Measurements from ENCODE around the gene LYZL2.
A peak's percentile ranks its signal among the peaks of the same experiment; 100 is the strongest.
"Not testable (repeated sequence)": the region's sequence is repeated elsewhere in the genome, so short reads cannot be mapped to it uniquely, and the experiment has no call there.

LYZL2 gene

DNA sequence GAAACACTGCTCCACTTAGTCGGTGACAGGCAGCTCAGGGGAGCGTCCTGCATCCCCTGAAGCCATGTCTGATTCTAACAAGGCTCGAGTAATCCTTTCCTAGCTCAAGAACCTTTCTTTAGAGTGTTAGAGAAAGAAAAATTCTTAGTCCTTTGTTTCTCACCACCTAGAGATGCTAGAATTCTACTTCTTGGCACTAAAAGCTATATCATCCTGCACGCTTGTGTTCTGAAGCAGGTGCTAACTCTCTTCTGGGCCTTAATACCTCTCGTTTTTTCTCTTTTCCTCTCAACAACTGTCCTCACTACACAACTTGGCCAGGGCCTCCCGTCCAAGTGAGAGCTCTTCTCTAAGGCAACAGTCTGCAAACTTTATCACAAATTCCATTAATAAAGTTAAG, at the start of gene LYZL2:
Gene LYZL2 (minus strand): TSS at position 101 of the 400 bp plus-strand sequence. CDS start 2,838 bp downstream, outside the sequence.
- no peak for DNase-seq

DNA sequence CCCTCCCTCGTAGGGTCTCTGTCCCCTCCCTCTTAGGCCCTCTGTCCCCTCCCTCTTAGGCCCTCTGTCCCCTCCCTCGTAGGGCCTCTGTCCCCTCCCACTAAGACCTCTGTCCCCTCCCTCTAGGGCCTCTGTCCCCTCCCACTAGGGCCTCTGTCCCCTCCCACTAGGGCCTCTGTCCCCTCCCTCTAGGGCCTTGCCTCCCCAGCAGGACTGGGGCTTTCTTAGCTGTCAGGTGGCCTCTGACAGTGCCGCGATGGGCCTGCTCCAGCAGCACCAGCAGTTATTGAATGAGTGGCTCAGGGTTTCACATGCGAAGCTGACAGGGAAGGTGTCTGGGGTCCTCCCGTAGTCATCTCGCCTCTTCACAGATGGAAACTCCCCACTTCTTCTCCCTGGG, 48.1 kb upstream of the LYZL2 start:
- not testable (repeated sequence) for DNase-seq

DNA sequence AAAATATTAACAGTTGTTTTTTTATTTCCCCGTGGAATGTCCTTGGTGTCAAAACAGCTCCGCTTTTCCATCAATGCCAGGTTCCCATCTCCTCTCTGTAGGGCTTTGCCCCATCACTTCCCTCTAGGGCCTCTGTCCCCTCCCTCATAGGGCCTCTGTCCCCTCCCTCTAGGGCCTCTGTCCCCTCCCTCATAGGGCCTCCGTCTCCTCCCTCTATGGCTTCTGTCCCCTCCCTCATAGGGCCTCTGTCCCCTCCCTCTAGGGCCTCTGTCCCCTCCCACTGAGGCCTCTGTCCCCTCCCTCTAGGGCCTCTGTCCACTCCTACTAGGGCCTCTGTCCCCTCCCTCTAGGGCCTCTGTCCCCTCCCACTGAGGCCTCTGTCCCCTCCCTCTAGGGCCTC, 47.6 kb upstream of the LYZL2 start:
- not testable (repeated sequence) for DNase-seq

DNA sequence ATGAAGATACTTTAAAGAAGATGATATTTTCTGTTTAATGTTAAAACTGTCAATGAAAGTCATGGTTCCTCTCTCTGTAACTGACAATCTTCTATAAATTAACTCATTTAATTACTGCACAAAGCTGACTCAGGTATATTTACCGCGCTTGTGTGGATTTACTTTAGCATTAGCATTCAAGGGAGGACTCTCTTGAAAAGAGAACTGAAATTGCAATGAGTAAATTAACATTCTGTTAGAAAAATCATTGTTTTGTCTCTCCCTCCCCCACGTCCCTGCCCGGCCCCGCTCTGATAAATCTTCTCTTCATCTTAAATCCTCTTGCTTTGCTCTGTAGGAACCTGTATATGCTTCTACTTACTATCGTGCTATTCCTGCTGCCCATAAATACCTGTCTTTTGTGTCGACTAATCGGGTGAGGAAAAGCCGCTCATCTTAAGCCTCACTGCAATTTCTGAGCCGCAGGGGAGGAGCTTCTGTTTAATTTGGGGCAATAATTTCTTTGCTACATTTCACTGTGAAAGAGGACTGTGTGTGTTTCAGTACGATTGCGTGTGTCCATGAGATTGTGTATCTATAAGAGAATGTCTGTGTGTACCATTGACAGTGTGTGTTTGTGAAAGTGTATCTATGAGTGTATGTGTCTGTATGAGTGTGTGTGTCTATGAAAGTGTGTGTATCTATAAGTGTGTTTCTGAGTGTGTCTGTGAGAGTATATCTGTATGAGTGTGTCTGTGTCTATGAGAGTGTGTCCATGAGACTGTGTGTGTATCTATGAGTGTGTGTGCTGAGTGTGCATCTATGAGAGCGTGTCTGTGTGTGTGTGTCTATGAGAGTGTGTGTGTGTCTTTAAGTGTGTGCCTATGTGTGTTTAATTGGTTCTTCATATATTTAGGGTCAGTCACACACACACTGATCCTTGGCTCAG, 46.5 kb upstream of the LYZL2 start:
- no peak for DNase-seq

DNA sequence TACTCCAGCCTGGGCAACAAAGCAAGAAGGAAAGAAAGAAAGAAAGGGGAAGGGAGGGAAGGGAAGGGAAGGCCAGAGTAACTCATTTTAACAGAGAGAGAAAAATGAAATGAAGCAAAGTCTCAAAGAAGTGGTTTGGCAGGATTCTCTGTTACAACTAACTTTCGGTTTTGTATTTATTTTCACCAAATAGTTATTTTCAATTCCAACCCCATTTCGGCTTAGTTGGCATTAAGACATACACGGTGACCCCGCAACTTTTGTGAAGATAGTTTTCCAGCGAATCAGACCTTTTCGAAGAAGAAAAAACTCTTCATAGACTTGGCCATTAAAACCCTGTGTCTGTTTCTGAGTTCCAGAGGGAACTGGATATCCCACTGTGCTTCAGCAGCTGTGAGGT, 45.2 kb upstream of the LYZL2 start:
- no peak for DNase-seq

DNA sequence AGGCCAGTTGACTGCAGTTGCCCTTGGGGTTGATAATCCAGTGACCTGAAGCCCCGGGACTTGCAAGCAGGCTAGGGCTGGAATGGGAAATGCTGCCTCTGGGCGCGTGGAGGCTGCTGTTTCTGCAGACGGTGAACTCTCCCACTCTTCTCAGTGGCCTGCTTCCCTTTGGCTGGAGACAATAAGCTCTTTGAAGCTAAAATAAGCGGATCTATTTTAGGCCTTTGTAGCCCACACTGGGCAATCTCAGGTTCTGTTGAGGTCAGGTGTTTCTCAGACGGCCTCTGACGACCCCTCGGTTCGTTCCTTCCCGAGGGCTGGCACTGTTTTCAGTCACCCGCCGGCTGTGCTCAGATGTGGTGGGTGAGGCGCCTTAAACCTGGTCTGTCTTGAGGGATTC, 43.7 kb upstream of the LYZL2 start:
- DNase-seq: not testable (repeated sequence)

DNA sequence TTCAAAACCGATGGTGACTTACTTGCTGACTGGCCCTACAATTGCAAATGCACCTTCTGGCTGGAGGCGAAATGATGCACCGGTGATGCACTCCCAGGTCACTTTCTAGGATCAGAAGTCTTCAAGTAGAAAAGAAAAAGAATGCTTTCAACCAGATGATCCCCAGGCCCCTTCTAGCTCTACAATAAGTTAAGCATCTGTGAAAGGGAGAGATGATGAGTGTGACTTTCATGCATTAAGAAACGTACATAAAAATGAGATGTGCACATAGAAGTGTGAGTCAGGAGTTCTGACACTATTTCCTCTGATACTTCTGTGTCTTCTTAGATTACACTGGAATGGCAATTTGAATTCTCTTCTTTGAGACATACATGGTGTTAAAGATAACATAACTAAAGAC, 42.8 kb upstream of the LYZL2 start:
- not testable (repeated sequence) for DNase-seq

DNA sequence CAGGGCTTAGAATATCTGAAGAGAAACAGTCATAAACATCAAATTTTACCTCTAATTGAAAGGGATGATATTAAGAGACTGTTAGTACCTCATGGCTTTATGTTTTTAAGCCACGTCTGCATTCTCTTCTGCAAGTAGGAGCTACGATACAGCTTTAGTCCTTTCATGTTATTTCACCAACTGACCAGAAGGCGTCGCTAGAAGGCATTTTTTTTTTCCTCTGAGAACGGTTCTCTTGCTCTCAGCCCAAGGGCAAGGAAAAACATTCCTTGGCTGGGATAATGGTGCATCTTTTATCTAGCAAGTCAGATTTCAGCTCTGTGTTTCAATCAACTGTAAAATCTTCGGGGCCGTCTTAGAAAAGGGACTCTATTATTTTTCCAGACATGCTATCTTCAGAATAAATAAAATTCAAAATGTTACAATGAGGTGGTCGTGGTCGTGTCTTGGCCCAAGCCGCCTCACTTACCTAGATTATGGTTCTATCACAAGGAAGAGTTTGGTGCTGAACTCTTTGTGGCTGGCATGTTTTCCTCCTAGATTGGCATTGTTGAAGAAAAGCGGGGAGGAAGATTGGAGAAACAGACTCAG, 41.6 kb upstream of the LYZL2 start:
- peak; percentile 6 to 8 for DNase-seq

DNA sequence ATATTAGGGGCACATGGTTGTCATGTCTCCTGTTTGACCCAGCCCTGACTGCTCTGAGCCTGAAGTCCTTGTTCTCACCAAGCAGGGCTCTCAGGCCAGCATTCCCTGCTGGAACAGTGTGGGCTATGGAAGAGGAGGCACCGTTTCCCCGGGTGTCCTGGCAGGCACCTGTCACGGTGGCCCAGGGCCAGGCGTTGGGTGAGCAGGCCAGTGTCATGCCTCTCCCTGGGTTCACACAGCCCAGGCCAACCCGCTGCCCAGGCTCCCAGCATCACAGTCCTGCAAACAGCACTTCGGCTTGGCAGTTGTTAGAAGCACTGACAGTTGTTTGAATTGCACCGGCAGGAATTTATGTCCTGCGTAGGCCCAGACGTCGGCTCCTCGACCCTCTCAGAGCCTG, 38.4 kb upstream of the LYZL2 start:
- DNase-seq: not testable (repeated sequence)

DNA sequence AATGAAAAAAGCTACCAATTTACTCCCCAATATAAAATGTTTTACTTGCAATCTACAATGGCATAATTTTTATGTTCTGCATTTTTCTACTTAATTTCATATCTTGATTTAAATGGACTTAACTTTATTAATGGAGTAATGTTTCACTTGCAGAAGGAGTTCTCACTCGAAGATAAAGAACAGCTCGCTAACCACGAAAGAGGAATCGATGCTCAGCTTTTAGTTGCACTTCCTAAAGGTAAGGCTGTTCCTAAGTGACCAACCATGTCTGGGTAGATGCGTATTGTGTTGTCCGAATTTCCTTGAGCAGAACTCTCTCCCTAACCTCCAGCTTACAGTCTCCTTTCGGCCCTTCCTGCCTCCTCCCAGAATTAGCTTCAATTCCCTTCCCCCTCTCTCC, 33.9 kb upstream of the LYZL2 start:
- DNase-seq: not testable (repeated sequence)

DNA sequence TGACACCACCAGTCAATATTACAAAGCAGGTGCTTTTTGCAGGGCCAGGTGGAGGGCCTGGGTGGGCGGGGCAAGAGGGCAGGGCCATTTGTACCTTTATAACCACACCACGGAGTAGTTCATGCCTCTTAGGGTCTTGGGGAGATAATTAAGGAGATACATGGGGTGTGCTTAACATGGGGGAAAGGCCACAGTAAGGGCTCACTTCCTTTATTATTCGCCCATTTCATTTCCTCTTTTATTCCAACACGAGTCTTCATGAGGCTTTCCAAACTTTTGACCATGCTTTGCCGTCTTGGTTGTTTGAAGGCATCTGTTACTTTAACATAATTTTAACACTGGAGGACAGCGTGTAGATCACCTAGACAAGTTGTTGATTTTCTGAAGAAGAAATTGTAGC, 33.3 kb upstream of the LYZL2 start:
- DNase-seq: no peak

DNA sequence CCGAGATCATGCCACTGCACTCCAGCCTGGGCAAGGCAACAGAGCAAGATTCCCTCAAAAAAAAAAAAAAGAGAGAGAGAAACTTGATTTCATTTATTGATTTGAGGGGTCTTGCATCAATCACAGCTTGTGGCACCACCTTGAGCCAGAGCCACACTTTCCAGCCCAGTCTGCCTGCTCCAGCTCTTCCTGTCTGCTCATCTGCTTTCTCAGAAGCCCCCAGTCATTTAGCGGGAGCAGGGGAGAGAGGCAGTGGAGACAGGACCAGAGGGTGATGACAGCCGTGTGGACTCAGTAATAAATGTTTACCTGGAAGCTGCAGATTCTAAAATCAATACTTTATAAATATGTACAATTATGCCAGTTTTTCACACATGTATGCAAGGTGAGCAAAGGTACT, 30.8 kb upstream of the LYZL2 start:
- not testable (repeated sequence) for DNase-seq

DNA sequence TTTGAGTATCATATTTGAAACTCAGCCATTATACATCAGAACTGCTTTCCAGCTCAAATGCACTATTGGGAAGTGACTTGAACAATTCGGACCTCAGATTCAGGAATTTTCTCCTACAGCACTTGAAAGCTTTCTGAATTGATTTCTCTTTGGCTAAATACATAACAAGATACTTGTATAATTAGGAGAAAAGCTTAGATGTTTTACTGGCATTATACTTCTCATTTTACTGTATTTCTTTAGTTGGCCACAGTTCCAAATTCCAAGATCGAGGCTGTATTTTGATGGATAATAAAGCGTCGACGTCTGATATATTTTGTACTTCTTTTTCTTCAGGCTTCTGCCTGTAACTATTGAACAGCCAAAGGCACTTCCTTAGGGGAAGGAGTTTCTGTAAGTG, 26.7 kb upstream of the LYZL2 start:
- DNase-seq: no peak

DNA sequence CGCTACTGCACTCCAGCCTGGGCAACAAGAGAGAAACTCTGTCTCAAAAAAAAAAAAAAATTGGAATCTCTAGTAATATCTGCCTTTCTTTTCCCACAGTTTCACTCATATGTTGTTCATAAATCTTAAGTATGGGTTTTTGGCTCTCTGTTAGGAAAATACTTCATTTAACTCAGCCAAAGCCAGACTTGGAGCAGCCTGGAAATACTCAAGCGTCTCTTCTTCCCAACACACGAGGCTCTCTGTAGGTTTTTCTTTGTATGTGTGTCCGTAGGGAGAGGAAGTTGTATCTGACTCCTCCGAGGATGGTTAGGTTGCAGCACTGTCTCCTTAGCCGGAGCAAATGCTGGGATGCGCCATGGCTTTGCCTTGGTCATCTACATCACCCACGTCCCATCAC, 25.4 kb upstream of the LYZL2 start:
- DNase-seq: not testable (repeated sequence)

DNA sequence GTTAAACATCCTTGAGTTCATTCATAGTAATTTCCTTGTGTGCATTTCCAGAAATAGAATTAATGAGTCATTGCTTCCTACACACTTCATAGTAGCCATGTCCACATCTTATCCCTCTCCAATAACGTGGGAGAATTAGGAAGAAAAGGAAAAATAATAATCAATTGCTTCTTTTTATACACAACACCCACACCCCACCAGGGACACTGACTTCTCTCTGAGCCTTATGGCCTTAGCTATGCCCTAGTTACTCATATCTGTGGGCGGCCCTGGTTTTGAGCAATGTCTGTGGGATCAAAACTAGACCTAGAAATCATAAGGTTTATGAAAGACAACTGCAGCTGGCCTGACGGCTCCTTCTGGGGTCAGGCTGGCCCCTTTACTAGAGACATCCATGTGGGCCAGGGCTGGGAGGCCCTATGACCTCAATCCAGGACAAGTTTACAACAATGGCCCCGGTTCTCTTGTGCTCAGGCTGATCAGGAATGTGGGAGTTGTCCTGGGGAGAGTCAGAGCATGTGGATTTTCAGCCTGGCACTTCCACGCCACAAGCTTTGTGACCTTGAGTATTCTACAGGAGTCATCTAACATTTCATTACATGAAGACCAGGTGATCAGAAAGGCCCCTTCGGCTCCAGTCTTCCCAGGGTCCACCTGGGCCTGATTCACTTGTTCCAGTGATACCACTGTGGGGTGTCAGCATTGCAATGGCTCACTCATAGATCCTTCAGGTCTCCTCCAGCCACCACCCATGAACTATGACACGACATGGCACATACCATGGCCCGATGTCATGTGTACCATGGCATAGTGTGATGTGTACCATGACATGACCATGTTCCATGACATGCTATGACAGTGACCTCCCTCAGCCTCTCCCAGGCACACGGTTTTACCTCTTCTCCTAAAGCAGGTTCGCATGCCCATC, 22.2 kb upstream of the LYZL2 start:
- DNase-seq: not testable (repeated sequence)

DNA sequence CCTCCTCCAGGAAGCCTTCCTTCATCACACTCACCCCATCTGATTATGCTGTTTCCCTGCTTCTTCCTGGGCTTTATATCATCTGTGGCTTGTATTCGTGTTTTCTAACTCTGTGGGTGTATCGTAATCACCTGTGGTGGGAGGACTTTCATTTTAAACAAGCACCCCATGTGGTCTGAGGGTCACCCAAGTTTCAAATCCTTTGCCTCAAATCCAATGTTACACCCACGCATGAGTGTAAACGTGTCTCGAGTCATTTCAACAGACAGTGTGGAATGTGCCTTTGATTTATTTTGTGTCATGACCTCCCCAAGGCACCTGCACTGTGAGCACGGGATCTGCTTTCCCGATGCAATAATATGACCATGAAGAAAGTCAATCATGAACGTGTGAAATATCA, 17.5 kb upstream of the LYZL2 start:
- no peak for DNase-seq

DNA sequence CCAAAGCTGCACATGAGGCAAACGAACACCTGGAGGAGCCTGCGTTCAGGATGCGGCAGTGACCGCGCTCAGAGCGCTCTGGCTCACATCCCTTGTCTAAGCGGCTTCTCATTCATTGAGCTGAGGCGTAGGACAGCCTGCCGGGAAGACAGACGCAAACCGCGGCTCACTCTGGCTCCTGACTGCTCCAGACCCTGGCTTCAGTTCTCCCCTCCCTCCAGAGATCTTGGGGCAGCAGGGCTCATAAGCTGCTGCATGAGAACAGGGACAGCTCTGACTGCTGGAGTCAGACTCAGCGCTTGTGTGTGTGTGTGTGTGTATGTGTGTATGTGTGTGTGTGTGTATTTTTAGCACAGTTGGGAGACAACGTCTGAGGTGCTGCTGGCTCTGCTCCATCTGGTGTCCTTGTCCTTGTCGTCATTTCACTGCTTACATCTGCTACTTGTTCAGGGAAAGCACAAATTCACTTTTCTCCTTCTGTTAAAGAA, 15.8 kb upstream of the LYZL2 start:
- DNase-seq: no peak

DNA sequence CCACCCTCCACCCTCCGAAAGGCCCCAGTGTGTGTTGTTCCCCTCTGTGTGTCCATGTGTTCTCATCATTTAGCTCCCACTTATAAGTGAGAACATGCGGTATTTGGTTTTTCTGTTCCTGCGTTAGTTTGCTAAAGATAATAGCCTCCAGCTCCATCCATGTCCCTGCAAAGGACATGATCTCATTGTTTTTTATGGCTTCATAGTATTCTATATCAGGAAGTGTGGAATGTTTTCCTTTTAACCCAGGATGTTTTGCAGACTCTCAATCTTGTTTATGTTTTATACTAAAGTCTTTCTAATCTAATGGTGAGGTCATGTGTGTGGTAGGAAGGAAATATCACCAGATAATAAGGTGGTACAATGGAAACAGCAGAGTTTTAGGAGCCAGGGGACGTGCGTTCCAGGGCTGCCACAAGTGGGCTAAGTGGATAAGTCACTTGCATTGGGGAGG, 14.9 kb upstream of the LYZL2 start:
- not testable (repeated sequence) for DNase-seq

DNA sequence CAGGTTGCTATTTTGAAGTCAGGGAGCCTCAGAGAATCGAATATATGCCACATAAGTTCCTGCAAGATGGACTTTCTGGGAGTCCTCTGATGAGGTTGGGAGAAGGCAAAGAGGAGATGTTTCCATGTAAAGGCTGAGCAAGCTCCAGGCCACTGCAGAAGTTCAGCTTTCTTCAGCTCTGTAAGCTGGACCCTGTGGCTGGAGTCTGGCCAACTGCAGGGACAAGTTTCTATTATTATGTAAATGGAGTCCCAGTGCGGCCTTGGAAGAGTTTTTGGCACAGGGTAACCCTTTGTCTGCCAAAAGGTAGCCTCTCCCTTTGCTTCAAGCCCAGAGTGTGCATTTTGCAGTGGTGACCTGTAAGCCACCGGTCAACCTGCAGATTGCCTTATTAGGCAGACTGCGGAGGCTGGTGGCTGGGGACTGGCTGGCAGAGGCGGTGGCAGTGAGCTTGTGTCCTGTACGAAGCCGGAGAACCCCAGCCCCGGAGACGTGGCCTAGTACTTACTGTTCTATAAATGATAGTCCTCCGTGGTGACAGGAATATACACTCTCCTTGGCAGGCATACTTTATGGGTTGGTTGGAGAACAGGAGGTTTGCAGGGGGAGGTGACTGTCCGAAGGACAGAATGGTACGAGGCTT, 14.1 kb upstream of the LYZL2 start:
- DNase-seq: not testable (repeated sequence)

DNA sequence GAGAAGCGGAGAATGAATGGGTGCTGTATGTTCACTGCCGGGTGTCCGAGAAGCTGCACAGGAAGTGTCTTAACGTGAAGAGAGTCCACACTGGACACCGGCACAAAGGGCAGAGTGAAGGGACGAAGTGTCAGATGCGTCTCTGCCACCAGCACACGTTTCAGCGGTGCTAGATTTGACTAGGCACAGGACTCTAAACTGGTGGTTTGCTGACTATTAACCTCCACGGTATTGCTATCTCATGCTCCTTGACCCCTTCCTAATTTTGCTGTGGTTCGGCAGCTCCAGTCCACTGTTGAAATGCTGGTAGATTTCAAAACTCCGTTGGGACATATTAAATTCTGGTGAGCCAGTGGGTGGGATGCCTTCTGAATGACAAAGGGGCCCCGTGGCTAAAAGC, 13.3 kb upstream of the LYZL2 start:
- not testable (repeated sequence) for DNase-seq

DNA sequence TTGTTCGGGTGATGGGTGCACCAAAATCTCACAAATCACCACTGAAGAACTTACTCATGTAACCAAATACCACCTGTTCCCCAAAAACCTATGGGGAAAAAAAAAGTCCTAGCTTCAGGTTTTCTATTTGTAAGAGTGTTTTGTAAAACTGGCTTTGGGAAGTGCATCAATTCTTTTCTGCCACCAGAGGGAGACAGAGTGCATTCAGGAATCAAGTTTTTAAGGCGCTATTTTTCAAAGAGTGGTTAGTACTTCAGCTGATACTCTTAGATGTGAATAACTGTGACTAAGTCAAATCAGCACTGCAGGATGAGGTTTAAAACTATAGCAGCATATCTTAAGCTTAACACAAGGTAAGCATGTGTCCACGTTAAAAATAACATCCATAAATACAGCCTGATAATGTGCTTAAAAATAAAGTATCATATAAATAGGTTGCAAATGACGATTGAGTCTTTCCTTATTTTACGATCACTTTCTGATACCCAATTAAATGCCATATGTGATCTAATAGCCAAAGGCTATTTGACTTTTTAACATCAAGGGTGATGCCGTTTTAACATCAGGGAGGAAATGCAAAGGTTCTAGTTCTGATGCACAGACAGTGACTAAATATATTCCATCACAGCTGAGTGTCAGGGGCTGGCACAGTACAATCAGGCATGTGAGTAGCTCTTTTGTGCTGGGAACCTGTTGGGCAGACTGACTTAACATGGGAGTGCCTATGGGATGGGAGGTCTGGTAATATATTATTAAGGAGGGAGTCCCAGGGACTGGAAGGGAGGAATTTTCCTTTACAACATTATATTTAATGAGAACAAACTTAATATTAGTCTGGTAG, 10.6 kb upstream of the LYZL2 start:
- DNase-seq: no peak

Measured in NCI-H187 (cell line).